ENCODE data around the gene DNAJC17. TPM values are rescaled to one million over a fixed set of nuclear protein-coding genes. Genes with fewer than 3 reads are reported as not detected.
A peak's percentile ranks its signal among the peaks of the same experiment; 100 is the strongest.

DNAJC17 gene
- total RNA-seq, 1 donor from 2014 or later = 59.2 TPM

GRCh38 chr15:40819048-40819447 lies 11.8 kb upstream of the DNAJC17 start:
- no peak overlapping the region for H3K4me3 ChIP-seq (ENCODE audit: low read depth, low read length)
- H3K36me3 ChIP-seq (ENCODE audit: control insufficient read depth, insufficient read depth, low read length) = no peaks in the 10 kb centered on the region
- TF ChIP-seq CTCF (IDR thresholded peaks at IDR 0.05; ENCODE audit: insufficient read depth, low read length, poor library complexity, severe bottlenecking) = no peak
- no peaks in the 10 kb centered on the region for H3K27me3 ChIP-seq (ENCODE audit: control insufficient read depth, insufficient read depth, low read length)
- no peak for DNase-seq (ENCODE audit: low read depth)

DNA sequence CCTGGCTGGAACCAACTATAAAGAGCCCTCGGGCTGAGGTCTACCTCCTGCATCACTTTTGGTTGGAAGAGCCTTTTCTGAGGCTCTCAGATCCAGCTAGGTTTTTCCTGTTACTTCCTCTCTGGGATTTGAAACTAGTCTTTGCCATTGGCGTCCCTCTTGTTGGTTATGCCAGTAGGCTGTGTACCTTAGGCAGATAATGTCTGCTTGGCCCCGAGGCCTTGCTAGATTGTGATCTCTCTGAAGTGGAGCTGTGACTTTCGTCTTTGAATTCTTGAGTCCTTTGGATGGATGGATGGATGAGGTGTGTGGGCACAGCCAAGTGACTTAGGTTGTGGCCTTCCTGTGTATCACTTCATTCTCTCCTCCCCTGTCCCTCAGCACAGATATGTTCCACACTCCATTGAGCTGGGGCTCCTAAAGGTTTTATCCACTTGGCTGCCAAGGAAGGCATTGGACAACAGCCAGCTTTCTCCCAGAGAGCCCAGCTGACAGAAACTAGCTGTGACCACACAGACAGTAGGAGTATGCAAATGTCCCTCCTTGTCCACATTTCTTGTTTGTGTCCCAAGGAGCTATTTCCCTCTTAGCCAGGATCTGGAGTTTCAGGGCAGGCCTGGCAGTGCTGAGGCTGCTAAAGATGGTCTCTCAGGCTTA lies 7.9 kb upstream of the DNAJC17 start:
- no peaks in the 10 kb centered on the region for H3K36me3 ChIP-seq (ENCODE audit: control insufficient read depth, insufficient read depth, low read length)
- H3K27me3 ChIP-seq (ENCODE audit: control insufficient read depth, insufficient read depth, low read length) = no peaks in the 10 kb centered on the region
- no peak for DNase-seq (ENCODE audit: low read depth)
- no peak for TF ChIP-seq CTCF (IDR thresholded peaks at IDR 0.05; ENCODE audit: insufficient read depth, low read length, poor library complexity, severe bottlenecking)
- no peak overlapping the region for H3K4me3 ChIP-seq (ENCODE audit: low read depth, low read length)

- no peak for TF ChIP-seq CTCF (IDR thresholded peaks at IDR 0.05; ENCODE audit: insufficient read depth, low read length, poor library complexity, severe bottlenecking)
These were observed 5.6 kb upstream of the DNAJC17 start for GRCh38 chr15:40812721-40813425.

DNA sequence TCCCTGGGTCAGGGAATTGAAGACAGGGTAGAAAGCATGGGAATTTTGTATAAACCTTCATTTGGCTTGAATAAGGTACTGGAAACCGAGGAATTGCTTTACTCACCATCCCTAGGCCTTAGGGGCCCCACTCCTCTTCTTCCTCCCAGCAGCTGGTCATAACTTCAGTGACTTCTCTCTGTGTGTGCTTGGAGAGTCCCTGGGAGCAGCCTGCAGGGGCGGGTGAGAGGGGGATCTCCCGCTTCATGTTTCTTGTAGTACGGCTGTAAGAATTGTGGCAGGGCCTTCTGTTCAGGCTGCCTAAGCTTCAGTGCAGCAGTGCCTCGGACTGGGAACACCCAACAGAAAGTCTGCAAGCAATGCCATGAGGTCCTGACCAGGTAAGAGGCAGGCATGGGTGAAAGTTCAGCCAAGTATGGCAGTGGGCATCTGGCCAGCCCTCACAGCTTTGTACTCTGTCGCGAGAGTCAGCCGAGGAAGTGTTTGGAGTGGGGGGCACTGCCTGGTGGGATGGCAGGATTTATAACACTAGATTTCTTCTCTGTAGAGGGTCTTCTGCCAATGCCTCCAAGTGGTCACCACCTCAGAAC lies 1.7 kb upstream of the DNAJC17 start:
- Histone ChIP-seq H3K27me3 (ENCODE audit: control insufficient read depth, insufficient read depth, low read length) (no peaks in the 10 kb centered on the region), H3K4me3 (ENCODE audit: low read depth, low read length) (no peak overlapping the region), H3K36me3 (ENCODE audit: control insufficient read depth, insufficient read depth, low read length) (no peaks in the 10 kb centered on the region)
- DNase-seq (ENCODE audit: low read depth) = no peak
- TF ChIP-seq CTCF (IDR thresholded peaks at IDR 0.05; ENCODE audit: insufficient read depth, low read length, poor library complexity, severe bottlenecking) = no peak

More at GRCh38 chr15:40812721-40813425, 5.6 kb upstream of the DNAJC17 start:
- DNase-seq (ENCODE audit: low read depth) = no peak
- Histone ChIP-seq H3K36me3 (ENCODE audit: control insufficient read depth, insufficient read depth, low read length) (no peaks in the 10 kb centered on the region), H3K4me3 (ENCODE audit: low read depth, low read length) (no peak overlapping the region), H3K27me3 (ENCODE audit: control insufficient read depth, insufficient read depth, low read length) (no peaks in the 10 kb centered on the region)

- Histone ChIP-seq H3K4me3 (ENCODE audit: low read depth, low read length) (peak overlapping the region; percentile 94), H3K27me3 (ENCODE audit: control insufficient read depth, insufficient read depth, low read length) (no peaks in the 10 kb centered on the region), H3K36me3 (ENCODE audit: control insufficient read depth, insufficient read depth, low read length) (no peaks in the 10 kb centered on the region)
- no peak for TF ChIP-seq CTCF (IDR thresholded peaks at IDR 0.05; ENCODE audit: insufficient read depth, low read length, poor library complexity, severe bottlenecking)
- DNase-seq (ENCODE audit: low read depth) = no peak
These were observed 702 bp upstream of the DNAJC17 start for GRCh38 chr15:40807888-40808461.

All from kidney epithelial cell (primary cell).